GM23338 (cell line): ENCODE measurements around the gene EGFL8. TPM values are rescaled to one million over a fixed set of nuclear protein-coding genes. Genes with fewer than 3 reads are reported as not detected.

Experiments used
- ATAC-seq: fragments of 200-7000 bp; cut with Tn5 transposase; 3 replicates; pipeline ENCODE4 v1.9.1; 2020
- DNase-seq: peaks from one replicate; pipeline ENCODE4 v3.0.0-alpha.2; 2015; ENCODE audit warnings: low spot score
- H2AFZ ChIP-seq: fragments of 200-600 bp; sonication (generic); 2 replicates; pipeline ENCODE4 v1.8.0; 2016; ENCODE audit warnings: antibody characterized with exemption, mild to moderate bottlenecking, moderate library complexity
- H3F3A ChIP-seq: fragments of 200-600 bp; sonication (generic); replicated peaks from 2 replicates; pipeline ENCODE4 v1.8.0; 2017; ENCODE audit warnings: antibody characterized with exemption, mixed run types, low read depth
- H3K27ac ChIP-seq: fragments of 200-600 bp; sonication (generic); 2 replicates; pipeline ENCODE4 v1.6.1; 2016; ENCODE audit warnings: low read depth
- H3K27me3 ChIP-seq: fragments of 200-600 bp; sonication (generic); 2 replicates; pipeline ENCODE4 v1.8.0; 2016; ENCODE audit warnings: mild to moderate bottlenecking, mixed run types, moderate library complexity; ENCODE audit not compliant: insufficient read depth
- H3K36me3 ChIP-seq: fragments of 200-600 bp; sonication (generic); 2 replicates; pipeline ENCODE4 v1.8.0; 2016; ENCODE audit warnings: mild to moderate bottlenecking; ENCODE audit not compliant: insufficient read depth
- H3K4me1 ChIP-seq: fragments of 200-600 bp; sonication (generic); 2 replicates; pipeline ENCODE4 v1.8.0; 2016; ENCODE audit warnings: mild to moderate bottlenecking, moderate library complexity; ENCODE audit not compliant: insufficient read depth
- H3K4me2 ChIP-seq: fragments of 200-600 bp; sonication (generic); 2 replicates; pipeline ENCODE4 v1.7.1; 2017; ENCODE audit warnings: mixed run types
- H3K4me3 ChIP-seq: fragments of 200-600 bp; sonication (generic); 2 replicates; pipeline ENCODE4 v1.6.1; 2016; ENCODE audit warnings: mixed run types
- H3K79me2 ChIP-seq: fragments of 200-600 bp; sonication (generic); replicated peaks from 2 replicates; pipeline ENCODE4 v1.8.0; 2017; ENCODE audit warnings: mild to moderate bottlenecking; ENCODE audit not compliant: insufficient read depth
- H3K9me2 ChIP-seq: fragments of 200-600 bp; sonication (generic); 2 replicates; pipeline ENCODE4 v1.8.0; 2017; ENCODE audit not compliant: insufficient read depth
- H4K20me1 ChIP-seq: fragments of 200-600 bp; sonication (generic); replicated peaks from 2 replicates; pipeline ENCODE4 v1.8.0; 2017; ENCODE audit warnings: mild to moderate bottlenecking; ENCODE audit not compliant: insufficient read depth
- H3K27ac Mint-ChIP-seq: 2 replicates; pipeline ENCODE4 v1.8.0; 2020; ENCODE audit warnings: inconsistent platforms, mild to moderate bottlenecking, moderate library complexity, mixed read lengths
- H3K27me3 Mint-ChIP-seq: 3 replicates; pipeline ENCODE4 v1.8.0; 2022; ENCODE audit warnings: low read depth, mild to moderate bottlenecking, moderate library complexity, mixed read lengths, inconsistent platforms; ENCODE audit not compliant: insufficient read depth, poor library complexity
- H3K36me3 Mint-ChIP-seq: 3 replicates; pipeline ENCODE4 v1.8.0; 2021; ENCODE audit warnings: low read depth, mild to moderate bottlenecking, inconsistent platforms, moderate library complexity, mixed read lengths
- H3K4me1 Mint-ChIP-seq: 3 replicates; pipeline ENCODE4 v1.8.0; 2020; ENCODE audit warnings: mild to moderate bottlenecking, inconsistent platforms, mixed read lengths
- H3K4me3 Mint-ChIP-seq: 3 replicates; pipeline ENCODE4 v1.8.0; 2021; ENCODE audit warnings: moderate library complexity, mild to moderate bottlenecking, inconsistent platforms, mixed read lengths
- H3K9me3 Mint-ChIP-seq: 3 replicates; pipeline ENCODE4 v1.8.0; 2020; ENCODE audit warnings: moderate library complexity, mild to moderate bottlenecking, inconsistent platforms, mixed read lengths
- CREB1 ChIP-seq: fragments of 250-450 bp; sonication (Bioruptor Pico); IDR thresholded peaks from 2 replicates; pipeline ENCODE4 v1.5.0; 2020; ENCODE audit warnings: low read depth, mild to moderate bottlenecking, moderate library complexity
- EZH2 ChIP-seq: fragments of 200-600 bp; sonication (generic); IDR thresholded peaks from one replicate; pipeline ENCODE4 v1.8.0; 2017; ENCODE audit warnings: antibody characterized with exemption, mild to moderate bottlenecking, low read depth; ENCODE audit not compliant: unreplicated experiment
- EZH2phosphoT487 ChIP-seq: fragments of 200-600 bp; sonication (generic); IDR thresholded peaks from one replicate; pipeline ENCODE4 v1.8.1; 2018; ENCODE audit warnings: antibody characterized with exemption; ENCODE audit not compliant: unreplicated experiment
- JUNB ChIP-seq: IDR thresholded peaks from one replicate; pipeline ENCODE4 v1.6.1; 2016; ENCODE audit warnings: antibody characterized with exemption; ENCODE audit not compliant: unreplicated experiment
- NANOG ChIP-seq: IDR thresholded peaks from 2 replicates; pipeline ENCODE4 v1.6.1; 2016; ENCODE audit warnings: antibody characterized with exemption, borderline replicate concordance
- POLR2AphosphoS5 ChIP-seq: IDR thresholded peaks from 2 replicates; pipeline ENCODE4 v1.6.1; 2016; ENCODE audit warnings: antibody characterized with exemption, low read depth
- STAT1 ChIP-seq: IDR thresholded peaks from one replicate; pipeline ENCODE4 v1.6.1; 2016; ENCODE audit warnings: antibody characterized with exemption; ENCODE audit not compliant: unreplicated experiment
- ZNF114 ChIP-seq: fragments of 250-450 bp; sonication (Bioruptor Pico); IDR thresholded peaks from 2 replicates; pipeline ENCODE4 v1.5.0; 2020; ENCODE audit warnings: mild to moderate bottlenecking, moderate library complexity
- ZNF331 ChIP-seq: fragments of 250-450 bp; sonication (Bioruptor Pico); IDR thresholded peaks from 2 replicates; pipeline ENCODE4 v1.5.0; 2020; ENCODE audit warnings: low read depth, mild to moderate bottlenecking, moderate library complexity
- long read RNA-seq: library from polyadenylated mRNA; unstranded; transcript quantifications from one replicate; pipeline ENCODE4 v2.0.0, GENCODE V29; 2020; ENCODE audit not compliant: unreplicated experiment
- polyA plus RNA-seq: library from polyadenylated mRNA; unstranded; fragments of >200 nt; fragmentation: Nextera tagmentation; extraction: Ambion mirVana; gene quantifications from 2 replicates; pipeline ENCODE4 v1.2.1, GENCODE V29; 2016
- total RNA-seq: library from RNA; depleted of rRNA; stranded (reverse); fragments of >200 nt; shearing (Covaris generic); gene quantifications from 2 replicates; pipeline ENCODE4 v1.2.3, GENCODE V29; 2014; rRNA removed
- TF ChIP-seq, protein P1 (sequence below): fragments of 250-450 bp; sonication (Bioruptor Pico); IDR thresholded peaks from 2 replicates; pipeline ENCODE4 v1.5.0; 2020; ENCODE audit warnings: mild to moderate bottlenecking, moderate library complexity
- TF ChIP-seq, protein P2 (sequence below), 2 experiments: fragments of 200-600 bp in 1 of 2; sonication (generic) in 1 of 2; conservative IDR thresholded peaks; 2 replicates each; pipeline versions ENCODE4 v1.5.1 to v1.6.1; 2016 to 2017; ENCODE audit warnings: antibody characterized with exemption in 2 of 2, low read depth in 2 of 2, mild to moderate bottlenecking in 2 of 2, moderate library complexity in 1 of 2
- TF ChIP-seq, protein P3 (sequence below): IDR thresholded peaks from 2 replicates; pipeline ENCODE4 v1.6.1; 2016; ENCODE audit warnings: antibody characterized with exemption

EGFL8 gene
- total RNA-seq (4.7 and 6.1 TPM in 2 replicates), polyA plus RNA-seq (5.4 and 7.4 TPM in 2 replicates)
- long read RNA-seq = 0 reads

DNA sequence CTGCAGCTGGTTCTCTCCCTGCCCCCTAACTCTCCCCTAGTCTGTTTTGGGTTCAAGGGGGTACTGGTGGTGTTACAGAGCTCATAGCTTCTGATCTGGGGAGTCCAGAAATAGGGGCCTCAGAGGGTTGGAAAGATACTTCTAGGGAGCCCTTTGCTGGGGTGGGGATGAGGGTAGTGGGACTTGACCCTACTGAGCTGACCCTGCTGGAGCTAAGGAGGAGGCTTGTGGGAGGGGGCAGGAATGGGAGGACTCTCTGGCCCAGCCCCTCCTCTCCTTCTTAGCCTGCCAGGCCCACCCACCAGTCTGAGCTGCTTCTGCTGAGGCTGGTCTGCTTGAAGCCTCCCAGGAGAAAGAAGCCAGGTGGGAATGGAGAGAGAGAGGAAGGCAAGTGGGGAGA, at the start of gene EGFL8:
Gene EGFL8 (plus strand): TSS at position 301 of the 400 bp plus-strand sequence. CDS start 1,571 bp downstream, outside the sequence.
- Mint-ChIP-seq H3K4me3 (no peak within 1 kb of the TSS), H3K4me1 (peaks cover 23% of the 10 kb centered on the region), H3K27me3 (peaks cover 7% of the 10 kb centered on the region), H3K27ac (peak within 1 kb of the TSS; percentile 65), H3K9me3 (no peaks in the 10 kb centered on the region), H3K36me3 (peaks cover 56% of the 10 kb centered on the region)
- Histone ChIP-seq H3K79me2 (no peaks in the 10 kb centered on the region), H3K27ac (no peak within 1 kb of the TSS), H3K36me3 (no peaks in the 10 kb centered on the region; the same call in 1 of the 2 replicates), H2AFZ (no peak within 1 kb of the TSS), H3K27me3 (no peaks in the 10 kb centered on the region), H3F3A (peaks cover 12% of the 10 kb centered on the region), H3K4me3 (no peak within 1 kb of the TSS), H3K4me1 (peaks cover 12% of the 10 kb centered on the region), H4K20me1 (no peaks in the 10 kb centered on the region; the same call in 1 of the 2 replicates), H3K9me2 (no peaks in the 10 kb centered on the region), H3K4me2 (no peak within 1 kb of the TSS)
- no peak for ATAC-seq
- no peak for DNase-seq
- TF ChIP-seq, protein P1, sequence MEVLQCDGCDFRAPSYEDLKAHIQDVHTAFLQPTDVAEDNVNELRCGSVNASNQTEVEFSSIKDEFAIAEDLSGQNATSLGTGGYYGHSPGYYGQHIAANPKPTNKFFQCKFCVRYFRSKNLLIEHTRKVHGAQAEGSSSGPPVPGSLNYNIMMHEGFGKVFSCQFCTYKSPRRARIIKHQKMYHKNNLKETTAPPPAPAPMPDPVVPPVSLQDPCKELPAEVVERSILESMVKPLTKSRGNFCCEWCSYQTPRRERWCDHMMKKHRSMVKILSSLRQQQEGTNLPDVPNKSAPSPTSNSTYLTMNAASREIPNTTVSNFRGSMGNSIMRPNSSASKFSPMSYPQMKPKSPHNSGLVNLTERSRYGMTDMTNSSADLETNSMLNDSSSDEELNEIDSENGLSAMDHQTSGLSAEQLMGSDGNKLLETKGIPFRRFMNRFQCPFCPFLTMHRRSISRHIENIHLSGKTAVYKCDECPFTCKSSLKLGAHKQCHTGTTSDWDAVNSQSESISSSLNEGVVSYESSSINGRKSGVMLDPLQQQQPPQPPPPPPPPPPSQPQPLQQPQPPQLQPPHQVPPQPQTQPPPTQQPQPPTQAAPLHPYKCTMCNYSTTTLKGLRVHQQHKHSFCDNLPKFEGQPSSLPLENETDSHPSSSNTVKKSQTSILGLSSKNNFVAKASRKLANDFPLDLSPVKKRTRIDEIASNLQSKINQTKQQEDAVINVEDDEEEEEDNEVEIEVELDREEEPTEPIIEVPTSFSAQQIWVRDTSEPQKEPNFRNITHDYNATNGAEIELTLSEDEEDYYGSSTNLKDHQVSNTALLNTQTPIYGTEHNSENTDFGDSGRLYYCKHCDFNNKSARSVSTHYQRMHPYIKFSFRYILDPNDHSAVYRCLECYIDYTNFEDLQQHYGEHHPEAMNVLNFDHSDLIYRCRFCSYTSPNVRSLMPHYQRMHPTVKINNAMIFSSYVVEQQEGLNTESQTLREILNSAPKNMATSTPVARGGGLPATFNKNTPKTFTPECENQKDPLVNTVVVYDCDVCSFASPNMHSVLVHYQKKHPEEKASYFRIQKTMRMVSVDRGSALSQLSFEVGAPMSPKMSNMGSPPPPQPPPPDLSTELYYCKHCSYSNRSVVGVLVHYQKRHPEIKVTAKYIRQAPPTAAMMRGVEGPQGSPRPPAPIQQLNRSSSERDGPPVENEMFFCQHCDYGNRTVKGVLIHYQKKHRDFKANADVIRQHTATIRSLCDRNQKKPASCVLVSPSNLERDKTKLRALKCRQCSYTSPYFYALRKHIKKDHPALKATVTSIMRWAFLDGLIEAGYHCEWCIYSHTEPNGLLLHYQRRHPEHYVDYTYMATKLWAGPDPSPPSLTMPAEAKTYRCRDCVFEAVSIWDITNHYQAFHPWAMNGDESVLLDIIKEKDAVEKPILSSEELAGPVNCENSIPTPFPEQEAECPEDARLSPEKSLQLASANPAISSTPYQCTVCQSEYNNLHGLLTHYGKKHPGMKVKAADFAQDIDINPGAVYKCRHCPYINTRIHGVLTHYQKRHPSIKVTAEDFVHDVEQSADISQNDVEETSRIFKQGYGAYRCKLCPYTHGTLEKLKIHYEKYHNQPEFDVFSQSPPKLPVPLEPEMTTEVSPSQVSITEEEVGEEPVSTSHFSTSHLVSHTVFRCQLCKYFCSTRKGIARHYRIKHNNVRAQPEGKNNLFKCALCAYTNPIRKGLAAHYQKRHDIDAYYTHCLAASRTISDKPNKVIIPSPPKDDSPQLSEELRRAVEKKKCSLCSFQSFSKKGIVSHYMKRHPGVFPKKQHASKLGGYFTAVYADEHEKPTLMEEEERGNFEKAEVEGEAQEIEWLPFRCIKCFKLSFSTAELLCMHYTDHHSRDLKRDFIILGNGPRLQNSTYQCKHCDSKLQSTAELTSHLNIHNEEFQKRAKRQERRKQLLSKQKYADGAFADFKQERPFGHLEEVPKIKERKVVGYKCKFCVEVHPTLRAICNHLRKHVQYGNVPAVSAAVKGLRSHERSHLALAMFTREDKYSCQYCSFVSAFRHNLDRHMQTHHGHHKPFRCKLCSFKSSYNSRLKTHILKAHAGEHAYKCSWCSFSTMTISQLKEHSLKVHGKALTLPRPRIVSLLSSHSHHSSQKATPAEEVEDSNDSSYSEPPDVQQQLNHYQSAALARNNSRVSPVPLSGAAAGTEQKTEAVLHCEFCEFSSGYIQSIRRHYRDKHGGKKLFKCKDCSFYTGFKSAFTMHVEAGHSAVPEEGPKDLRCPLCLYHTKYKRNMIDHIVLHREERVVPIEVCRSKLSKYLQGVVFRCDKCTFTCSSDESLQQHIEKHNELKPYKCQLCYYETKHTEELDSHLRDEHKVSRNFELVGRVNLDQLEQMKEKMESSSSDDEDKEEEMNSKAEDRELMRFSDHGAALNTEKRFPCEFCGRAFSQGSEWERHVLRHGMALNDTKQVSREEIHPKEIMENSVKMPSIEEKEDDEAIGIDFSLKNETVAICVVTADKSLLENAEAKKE (CRISPR knock-in tag) = no peak
- TF ChIP-seq EZH2 = no peak
- no peak for TF ChIP-seq POLR2AphosphoS5
- TF ChIP-seq, protein P2, sequence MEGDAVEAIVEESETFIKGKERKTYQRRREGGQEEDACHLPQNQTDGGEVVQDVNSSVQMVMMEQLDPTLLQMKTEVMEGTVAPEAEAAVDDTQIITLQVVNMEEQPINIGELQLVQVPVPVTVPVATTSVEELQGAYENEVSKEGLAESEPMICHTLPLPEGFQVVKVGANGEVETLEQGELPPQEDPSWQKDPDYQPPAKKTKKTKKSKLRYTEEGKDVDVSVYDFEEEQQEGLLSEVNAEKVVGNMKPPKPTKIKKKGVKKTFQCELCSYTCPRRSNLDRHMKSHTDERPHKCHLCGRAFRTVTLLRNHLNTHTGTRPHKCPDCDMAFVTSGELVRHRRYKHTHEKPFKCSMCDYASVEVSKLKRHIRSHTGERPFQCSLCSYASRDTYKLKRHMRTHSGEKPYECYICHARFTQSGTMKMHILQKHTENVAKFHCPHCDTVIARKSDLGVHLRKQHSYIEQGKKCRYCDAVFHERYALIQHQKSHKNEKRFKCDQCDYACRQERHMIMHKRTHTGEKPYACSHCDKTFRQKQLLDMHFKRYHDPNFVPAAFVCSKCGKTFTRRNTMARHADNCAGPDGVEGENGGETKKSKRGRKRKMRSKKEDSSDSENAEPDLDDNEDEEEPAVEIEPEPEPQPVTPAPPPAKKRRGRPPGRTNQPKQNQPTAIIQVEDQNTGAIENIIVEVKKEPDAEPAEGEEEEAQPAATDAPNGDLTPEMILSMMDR (conservative IDR thresholded peaks at IDR 0.05; ENCODE audit: low read depth in 2 of 2) = no peak
- TF ChIP-seq NANOG = no peak
- TF ChIP-seq CREB1 (CRISPR knock-in tag) = no peak
- no peak for TF ChIP-seq JUNB
- TF ChIP-seq EZH2phosphoT487 = no peak
- TF ChIP-seq ZNF331 (CRISPR knock-in tag) = no peak
- TF ChIP-seq, protein P3, sequence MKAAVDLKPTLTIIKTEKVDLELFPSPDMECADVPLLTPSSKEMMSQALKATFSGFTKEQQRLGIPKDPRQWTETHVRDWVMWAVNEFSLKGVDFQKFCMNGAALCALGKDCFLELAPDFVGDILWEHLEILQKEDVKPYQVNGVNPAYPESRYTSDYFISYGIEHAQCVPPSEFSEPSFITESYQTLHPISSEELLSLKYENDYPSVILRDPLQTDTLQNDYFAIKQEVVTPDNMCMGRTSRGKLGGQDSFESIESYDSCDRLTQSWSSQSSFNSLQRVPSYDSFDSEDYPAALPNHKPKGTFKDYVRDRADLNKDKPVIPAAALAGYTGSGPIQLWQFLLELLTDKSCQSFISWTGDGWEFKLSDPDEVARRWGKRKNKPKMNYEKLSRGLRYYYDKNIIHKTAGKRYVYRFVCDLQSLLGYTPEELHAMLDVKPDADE = no peak
- no peak for TF ChIP-seq STAT1
- TF ChIP-seq ZNF114 (CRISPR knock-in tag) = no peak
